KMS-11 (cell line): ENCODE data around the gene TRIML2.

Source experiments
- H2AFZ ChIP-seq: fragments of 200-600 bp; sonication (generic); 2 replicates; pipeline ENCODE4 v1.6.1; 2016; ENCODE audit warnings: antibody characterized with exemption, mixed run types, low read depth
- H3K27ac ChIP-seq: fragments of 200-600 bp; sonication (generic); 2 replicates; pipeline ENCODE4 v1.6.1; 2016; ENCODE audit warnings: mild to moderate bottlenecking, mixed run types
- H3K27me3 ChIP-seq: fragments of 200-600 bp; sonication (generic); 2 replicates; pipeline ENCODE4 v1.6.1; 2017; ENCODE audit warnings: mild to moderate bottlenecking, low read depth, mixed run types, moderate library complexity; ENCODE audit not compliant: insufficient read depth
- H3K36me3 ChIP-seq: fragments of 200-600 bp; sonication (generic); 2 replicates; pipeline ENCODE4 v1.6.1; 2017; ENCODE audit warnings: mild to moderate bottlenecking, mixed run types; ENCODE audit not compliant: insufficient read depth
- H3K4me1 ChIP-seq: fragments of 200-600 bp; sonication (generic); 2 replicates; pipeline ENCODE4 v1.6.1; 2016; ENCODE audit warnings: mild to moderate bottlenecking, low read depth, mixed run types; ENCODE audit not compliant: poor library complexity, severe bottlenecking
- H3K4me2 ChIP-seq: fragments of 200-600 bp; sonication (generic); 2 replicates; pipeline ENCODE4 v1.7.0; 2016; ENCODE audit warnings: mild to moderate bottlenecking, mixed run types
- H3K4me3 ChIP-seq: fragments of 200-600 bp; sonication (generic); IDR thresholded peaks from 2 replicates; pipeline ENCODE4 v1.6.1; 2017; ENCODE audit warnings: low read depth, low read length, mixed read lengths; ENCODE audit not compliant: insufficient read depth
- H3K79me2 ChIP-seq: fragments of 200-600 bp; sonication (generic); 2 replicates; pipeline ENCODE4 v1.6.1; 2016; ENCODE audit warnings: low read depth, mixed run types; ENCODE audit not compliant: insufficient read depth
- H3K9ac ChIP-seq: fragments of 200-600 bp; sonication (generic); 2 replicates; pipeline ENCODE4 v1.6.1; 2016; ENCODE audit warnings: mild to moderate bottlenecking, mixed run types
- H4K20me1 ChIP-seq: fragments of 200-600 bp; sonication (generic); 2 replicates; pipeline ENCODE4 v1.6.1; 2016; ENCODE audit warnings: mild to moderate bottlenecking, mixed run types; ENCODE audit not compliant: insufficient read depth
- TF ChIP-seq, protein P1 (sequence below): fragments of 200-600 bp; sonication (generic); conservative IDR thresholded peaks from 2 replicates; pipeline ENCODE4 v1.6.1; 2017; ENCODE audit warnings: low read depth, mild to moderate bottlenecking, antibody characterized with exemption, low read length, moderate library complexity, mixed read lengths

Gene TRIML2

DNA sequence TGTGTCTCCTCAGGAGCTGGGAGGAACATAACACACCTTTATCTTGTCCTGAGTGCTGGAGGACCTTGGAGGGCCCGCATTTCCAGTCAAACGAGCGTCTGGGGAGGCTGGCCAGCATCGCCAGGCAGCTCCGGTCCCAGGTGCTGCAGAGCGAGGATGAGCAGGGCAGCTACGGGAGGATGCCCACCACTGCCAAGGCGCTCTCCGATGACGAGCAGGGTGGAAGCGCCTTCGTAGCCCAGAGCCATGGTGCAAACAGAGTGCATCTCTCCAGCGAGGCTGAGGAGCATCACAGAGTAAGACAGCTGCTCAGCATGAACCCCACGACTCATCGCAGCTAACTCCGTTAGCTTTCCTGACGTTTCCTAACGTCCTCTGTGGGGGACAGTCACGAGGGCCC, 30.3 kb upstream of the TRIML2 start:
- H3K4me1 ChIP-seq: no peaks in the 10 kb centered on the region
- no peaks in the 10 kb centered on the region for H4K20me1 ChIP-seq
- H3K4me3 ChIP-seq: no peak overlapping the region
- no peak overlapping the region for H2AFZ ChIP-seq
- H3K27ac ChIP-seq: no peak overlapping the region
- H3K9ac ChIP-seq: no peak overlapping the region
- no peaks in the 10 kb centered on the region for H3K79me2 ChIP-seq
- no peaks in the 10 kb centered on the region for H3K36me3 ChIP-seq
- TF ChIP-seq, protein P1, sequence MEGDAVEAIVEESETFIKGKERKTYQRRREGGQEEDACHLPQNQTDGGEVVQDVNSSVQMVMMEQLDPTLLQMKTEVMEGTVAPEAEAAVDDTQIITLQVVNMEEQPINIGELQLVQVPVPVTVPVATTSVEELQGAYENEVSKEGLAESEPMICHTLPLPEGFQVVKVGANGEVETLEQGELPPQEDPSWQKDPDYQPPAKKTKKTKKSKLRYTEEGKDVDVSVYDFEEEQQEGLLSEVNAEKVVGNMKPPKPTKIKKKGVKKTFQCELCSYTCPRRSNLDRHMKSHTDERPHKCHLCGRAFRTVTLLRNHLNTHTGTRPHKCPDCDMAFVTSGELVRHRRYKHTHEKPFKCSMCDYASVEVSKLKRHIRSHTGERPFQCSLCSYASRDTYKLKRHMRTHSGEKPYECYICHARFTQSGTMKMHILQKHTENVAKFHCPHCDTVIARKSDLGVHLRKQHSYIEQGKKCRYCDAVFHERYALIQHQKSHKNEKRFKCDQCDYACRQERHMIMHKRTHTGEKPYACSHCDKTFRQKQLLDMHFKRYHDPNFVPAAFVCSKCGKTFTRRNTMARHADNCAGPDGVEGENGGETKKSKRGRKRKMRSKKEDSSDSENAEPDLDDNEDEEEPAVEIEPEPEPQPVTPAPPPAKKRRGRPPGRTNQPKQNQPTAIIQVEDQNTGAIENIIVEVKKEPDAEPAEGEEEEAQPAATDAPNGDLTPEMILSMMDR: no peak
- no peaks in the 10 kb centered on the region for H3K27me3 ChIP-seq
- no peak overlapping the region for H3K4me2 ChIP-seq

DNA sequence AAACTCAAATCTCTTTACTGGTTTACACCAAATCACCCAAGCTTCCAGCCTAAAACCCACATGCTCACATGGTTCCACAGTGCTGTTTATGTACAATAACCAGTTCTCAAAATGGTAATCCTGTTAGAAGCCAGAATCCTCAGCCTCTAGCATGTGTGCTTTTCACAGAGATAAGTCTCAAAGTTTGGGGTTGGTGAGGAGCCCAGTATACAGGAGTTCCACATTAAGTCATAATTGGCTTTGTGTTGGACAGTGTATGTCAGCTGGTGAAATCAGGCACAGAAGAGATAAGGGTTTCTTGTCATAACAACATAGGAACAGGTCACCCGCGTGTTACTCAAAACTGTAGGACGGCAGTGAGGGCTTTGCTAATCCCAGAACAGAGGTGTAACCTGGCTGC, 29.7 kb upstream of the TRIML2 start, which contains the start of gene TRIML1:
TRIML1 (plus strand) TSS at position 301 of the 400 bp plus-strand sequence. CDS start 118 bp downstream, outside the sequence.
- H2AFZ ChIP-seq: no peak within 1 kb of the TSS

DNA sequence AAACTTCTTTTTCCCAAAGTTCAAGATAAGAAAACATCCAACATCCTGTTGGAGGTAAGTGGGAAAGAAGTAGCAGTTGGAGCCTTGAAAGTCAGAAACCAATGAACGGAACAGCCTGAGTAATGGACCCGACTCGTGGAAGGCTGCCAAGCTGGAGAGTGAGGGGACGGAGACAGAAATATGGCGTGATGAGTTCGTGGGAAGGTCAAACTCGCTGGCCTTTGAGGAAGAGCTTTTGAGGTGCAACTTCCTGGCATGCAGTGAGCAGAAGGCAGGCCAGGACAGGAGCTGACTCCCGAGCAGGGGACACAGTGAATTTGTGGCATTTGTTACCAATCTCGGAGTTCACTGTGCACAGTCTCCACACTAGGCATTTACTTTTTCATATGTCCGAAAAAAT, 28.8 kb upstream of the TRIML2 start:
- Histone ChIP-seq H3K36me3 (no peaks in the 10 kb centered on the region), H3K4me1 (no peaks in the 10 kb centered on the region), H3K79me2 (no peaks in the 10 kb centered on the region), H3K9ac (no peak overlapping the region), H3K27me3 (no peaks in the 10 kb centered on the region), H4K20me1 (no peaks in the 10 kb centered on the region), H3K27ac (no peak overlapping the region), H2AFZ (no peak overlapping the region), H3K4me3 (no peak overlapping the region), H3K4me2 (no peak overlapping the region)
- TF ChIP-seq, protein P1: no peak

More for the DNA sequence above, 29.7 kb upstream of the TRIML2 start, which contains the start of gene TRIML1:
- Histone ChIP-seq H3K4me1 (no peaks in the 10 kb centered on the region), H3K4me2 (no peak within 1 kb of the TSS), H4K20me1 (no peaks in the 10 kb centered on the region), H3K4me3 (no peak within 1 kb of the TSS), H3K79me2 (no peaks in the 10 kb centered on the region), H3K36me3 (no peaks in the 10 kb centered on the region), H3K9ac (no peak within 1 kb of the TSS), H3K27me3 (no peaks in the 10 kb centered on the region), H3K27ac (no peak within 1 kb of the TSS)
- TF ChIP-seq, protein P1: no peak

DNA sequence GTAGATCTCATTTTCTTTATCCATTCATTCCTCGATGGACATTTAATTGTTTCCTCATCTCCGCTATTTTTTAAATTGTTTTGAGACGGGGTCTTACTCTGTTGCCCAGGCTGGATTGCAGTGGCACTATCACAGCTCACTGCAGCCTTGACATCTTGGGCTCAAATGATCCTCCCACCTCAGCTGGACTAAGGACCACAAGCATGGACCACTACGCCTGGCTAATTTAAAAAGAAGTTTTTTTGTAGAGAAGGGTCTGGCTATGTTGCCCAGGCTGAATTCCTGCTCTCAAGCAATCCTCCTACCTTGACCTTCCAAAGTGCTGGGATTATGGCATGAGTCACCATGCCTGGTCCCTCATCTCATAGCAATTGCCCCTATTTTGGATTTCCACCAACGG, 22.8 kb upstream of the TRIML2 start:
- H3K9ac ChIP-seq: no peak overlapping the region
- no peaks in the 10 kb centered on the region for H3K36me3 ChIP-seq
- no peak overlapping the region for H2AFZ ChIP-seq
- no peaks in the 10 kb centered on the region for H3K27me3 ChIP-seq
- no peaks in the 10 kb centered on the region for H4K20me1 ChIP-seq
- TF ChIP-seq, protein P1: no peak
- no peaks in the 10 kb centered on the region for H3K79me2 ChIP-seq
- no peak overlapping the region for H3K4me3 ChIP-seq
- H3K27ac ChIP-seq: no peak overlapping the region
- H3K4me2 ChIP-seq: no peak overlapping the region
- no peaks in the 10 kb centered on the region for H3K4me1 ChIP-seq
